DMS153 (cell line): ENCODE results near the gene PPM1H.
A peak's percentile ranks its signal among the peaks of the same experiment; 100 is the strongest.
"Not testable (repeated sequence)": the region's sequence is repeated elsewhere in the genome, so short reads cannot be mapped to it uniquely, and the experiment has no call there.

Experiments
- DNase-seq: peaks from one replicate; lab custom pipeline; 2025; lab: John Stamatoyannopoulos, UW

The PPM1H gene

DNA sequence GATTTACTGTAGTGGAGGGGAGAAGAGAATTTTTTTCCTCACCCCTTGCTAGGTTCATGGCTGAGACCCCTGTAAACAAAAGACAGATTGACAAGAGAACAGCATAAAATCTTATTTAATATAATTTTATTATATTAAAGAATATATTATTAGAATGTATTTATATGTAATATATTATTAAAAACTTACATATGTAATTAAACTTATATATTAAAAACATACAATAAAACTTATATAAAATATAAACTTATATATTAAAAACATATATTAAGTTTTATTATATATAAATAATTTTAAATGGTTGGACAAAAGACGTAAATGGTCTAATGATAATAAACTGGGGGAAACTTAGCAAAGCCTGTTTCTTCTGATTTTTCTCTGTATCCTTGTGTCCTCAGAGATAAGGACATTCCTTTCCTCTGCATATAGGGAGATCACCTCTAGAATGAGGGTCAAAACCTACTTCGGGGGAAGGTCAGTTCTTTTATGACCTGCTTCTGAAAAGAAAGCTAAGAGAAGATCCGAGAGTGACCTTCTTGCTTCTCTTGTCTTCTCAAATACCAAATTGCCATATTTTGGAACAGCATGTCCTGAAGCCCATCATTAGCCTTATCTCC is 8.9 kb upstream of the PPM1H start:
- no peak for DNase-seq

- not testable (repeated sequence) for DNase-seq
These were observed 7.4 kb upstream of the PPM1H start for GRCh38 chr12:62942316-62942715.

- DNase-seq = no peak
These were observed 631 bp downstream of the PPM1H start for GRCh38 chr12:62934239-62934798.

DNA sequence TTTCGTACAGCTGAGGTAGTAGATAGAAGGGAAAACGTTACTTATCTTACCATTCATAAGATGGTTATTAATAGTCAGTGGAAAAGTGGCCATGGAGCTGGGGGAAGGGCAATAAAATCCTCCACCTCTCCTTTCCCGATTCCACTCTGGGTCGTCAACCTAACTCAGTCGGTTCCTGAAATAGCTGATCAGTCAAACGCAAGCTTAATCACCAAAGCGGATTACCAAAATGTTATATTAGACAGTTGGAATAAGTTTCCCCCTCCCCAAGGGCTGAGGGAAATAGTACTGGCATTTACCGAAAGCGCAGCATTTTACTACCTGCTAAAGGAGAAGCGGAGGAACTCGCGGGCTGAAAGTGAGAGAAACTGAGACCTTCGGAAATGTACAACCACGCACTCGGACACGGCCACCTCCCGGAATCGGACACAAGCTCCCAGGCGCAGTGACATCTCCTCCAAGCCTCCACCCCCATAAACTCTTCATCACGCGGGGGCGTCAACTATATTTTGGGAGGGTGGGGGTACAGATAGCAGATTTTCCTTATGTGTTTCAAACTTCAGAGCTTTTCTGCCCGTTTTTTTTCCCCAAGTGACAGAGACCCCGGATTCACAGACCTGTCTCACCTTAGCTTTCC is 1.2 kb downstream of the PPM1H start:
- no peak for DNase-seq

DNA sequence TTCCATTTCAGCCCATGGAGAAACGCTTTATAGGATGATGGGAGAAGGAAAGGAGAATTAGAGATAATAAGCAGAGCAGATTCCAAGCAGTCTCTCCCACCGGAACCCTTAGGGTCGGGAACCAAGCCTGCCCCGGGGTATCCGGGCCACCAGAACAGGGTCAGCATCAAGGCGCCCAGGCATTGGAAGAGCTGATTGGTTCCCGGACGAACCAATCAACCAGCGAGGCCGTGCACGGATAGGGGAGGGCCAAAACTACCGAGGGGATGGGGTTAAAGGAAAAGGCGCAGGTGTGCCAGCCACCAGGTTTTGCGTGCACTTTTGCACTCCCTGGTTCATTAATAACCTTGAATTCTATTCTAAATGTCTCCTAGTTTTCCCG is 1.7 kb downstream of the PPM1H start:
- peak; percentile 42 for DNase-seq

DNA sequence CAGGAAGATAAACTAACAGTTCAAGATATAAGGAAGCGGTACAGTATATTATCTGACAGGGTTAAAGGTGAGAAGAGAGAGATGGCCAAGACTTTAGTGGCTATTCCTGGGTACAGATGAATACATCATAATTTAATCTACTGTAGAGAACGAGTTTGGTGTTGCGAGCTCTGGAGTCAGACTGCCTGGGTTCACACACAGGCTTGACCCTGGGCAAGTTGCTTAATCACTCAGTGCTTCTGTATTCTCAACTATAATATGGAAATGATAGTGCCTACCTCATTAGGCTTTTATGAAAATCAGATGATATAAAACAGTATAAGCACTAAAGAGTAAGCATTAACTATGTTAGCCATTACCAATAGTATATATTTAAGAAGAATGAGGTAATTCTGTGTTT is 3.5 kb downstream of the PPM1H start:
- no peak for DNase-seq

DNA sequence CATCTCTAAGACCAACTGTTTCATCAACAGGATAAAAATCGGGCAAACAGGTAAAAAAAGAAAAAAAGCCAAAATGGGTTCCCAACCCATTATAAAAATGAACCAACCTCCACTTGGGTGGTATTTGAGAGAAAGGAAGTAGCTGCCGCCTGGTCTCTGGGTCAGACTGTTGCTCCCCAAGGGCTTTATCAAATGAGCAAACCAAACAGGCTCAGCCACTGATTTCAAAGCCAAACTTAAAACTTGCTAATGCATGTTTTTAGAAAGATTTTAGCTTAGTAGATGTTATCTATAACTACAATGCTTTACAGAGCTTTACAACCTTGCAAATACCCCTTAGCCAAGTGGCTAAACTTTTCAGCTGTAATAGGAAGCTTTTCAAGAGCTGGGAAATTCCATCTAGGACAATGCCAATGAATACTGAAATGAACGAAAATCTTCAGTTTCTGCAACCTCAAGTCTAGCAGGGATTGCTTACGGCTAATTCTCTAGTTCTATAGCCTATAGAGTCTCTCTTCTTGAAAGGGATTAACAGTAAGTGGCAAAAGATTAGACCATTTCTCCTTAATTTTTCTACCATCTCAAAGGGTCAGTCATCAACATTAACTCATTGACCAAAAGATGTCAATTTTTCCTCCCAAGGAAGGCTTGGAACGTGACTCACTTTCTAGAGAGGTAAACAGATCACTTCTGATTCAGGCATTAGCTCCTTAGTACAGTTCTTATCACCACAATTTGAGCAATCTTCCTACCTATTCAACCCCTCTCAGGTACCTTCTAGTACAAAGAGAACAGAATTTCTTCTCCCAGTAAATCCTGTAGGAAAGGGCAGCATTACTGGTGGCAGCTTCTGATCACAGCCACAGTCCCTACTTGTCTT is 4.2 kb downstream of the PPM1H start:
- DNase-seq = no peak

DNA sequence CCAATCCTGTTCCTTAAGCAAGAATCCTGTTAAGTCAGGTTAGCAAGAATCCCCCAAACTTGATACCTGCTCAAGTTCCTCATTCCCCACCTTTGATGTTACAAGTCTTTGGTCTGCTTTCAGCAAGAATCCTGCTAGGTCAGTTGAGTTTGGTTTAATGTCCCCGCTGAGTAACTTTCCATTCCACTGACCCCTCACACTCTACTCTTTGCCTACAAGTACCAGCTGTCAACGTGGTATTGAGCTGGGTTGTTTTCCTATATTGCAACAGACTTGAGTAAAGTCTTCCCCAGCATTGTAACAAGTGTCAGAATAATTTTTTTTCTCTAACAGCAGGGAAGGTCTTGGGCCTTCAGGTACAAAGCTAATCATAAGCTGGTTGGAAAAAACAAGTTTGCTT is 6.3 kb downstream of the PPM1H start:
- no peak for DNase-seq

- DNase-seq = no peak
These were observed 9.3 kb downstream of the PPM1H start for GRCh38 chr12:62925680-62926079.

DNA sequence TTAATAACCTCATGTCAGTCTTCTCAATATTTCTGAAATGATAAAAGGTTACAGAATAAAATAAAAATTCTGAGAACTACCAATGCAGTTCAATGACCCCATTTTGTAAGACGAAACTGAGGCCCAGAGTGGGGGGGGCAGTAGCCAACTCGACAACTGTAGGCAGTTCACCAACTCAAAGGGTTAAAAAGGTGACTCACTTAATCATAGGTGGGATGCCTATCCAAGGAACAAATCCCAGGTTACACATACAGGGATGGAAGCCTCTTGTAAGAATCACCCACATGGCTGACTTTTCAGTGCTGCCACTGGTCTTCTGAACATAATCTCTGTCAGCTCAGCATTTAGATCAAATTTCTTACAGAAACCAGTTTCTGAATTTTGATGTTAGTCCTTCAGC is 10.9 kb downstream of the PPM1H start:
- DNase-seq = no peak

DNA sequence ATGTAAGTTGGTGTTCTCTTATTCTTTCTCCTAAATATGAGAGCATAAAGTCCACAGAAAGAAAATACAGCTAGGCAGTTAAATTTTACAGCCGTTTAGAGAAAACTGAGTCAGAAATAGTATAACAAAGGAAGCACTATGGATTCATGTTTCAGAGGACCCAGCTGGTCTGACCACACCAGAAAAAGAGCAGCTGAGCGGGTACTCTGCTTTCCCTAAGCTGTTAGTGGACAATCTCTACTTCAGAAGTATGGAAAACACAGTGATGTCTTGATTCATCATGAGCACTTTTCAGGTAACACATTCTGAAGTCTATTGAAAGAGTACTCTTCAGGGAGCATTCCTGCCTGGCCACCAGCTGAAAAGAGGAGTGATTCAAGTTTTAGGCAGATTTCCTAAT is 12.4 kb downstream of the PPM1H start:
- DNase-seq = no peak

- DNase-seq = peak; percentile 95
These were observed 15.1 kb downstream of the PPM1H start for GRCh38 chr12:62919838-62920237.

DNA sequence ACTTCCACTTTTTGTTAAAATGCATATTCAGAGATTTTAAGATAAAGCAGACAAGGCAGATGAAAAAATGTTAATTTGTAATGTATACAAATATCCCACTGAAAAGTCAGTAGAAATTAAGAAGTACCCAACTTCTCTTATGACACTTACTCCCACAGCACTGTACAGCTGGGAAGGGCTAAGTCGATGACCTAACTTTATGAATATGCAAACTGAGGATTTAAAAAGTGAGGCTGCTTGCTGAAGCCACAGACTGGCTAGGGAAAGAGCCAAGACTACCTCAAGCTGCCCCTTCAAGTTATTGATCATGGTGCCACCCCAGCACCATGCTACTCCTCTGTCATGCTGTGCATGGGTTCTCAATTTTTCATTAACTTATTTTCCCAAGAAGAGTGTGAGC is 17.0 kb downstream of the PPM1H start:
- DNase-seq = no peak

- DNase-seq = peak; percentile 49
These were observed 18.1 kb downstream of the PPM1H start for GRCh38 chr12:62916632-62917425.

DNA sequence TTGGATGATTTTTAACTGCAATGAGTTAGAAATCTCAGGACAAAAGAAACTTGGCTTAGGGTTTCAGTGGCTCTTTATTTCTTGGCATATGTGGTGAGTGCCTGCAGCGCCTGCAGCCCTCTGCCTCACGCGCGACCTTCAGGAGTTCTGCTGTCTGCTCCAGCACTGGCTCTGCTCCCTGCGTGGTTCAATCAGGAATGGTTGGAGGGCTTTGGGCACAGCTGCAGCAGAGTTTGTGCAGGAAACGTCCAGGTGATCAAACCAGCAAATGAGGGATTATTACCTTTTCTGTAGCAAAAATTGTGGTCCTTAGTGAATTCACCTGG is 19.8 kb downstream of the PPM1H start:
- no peak for DNase-seq

DNA sequence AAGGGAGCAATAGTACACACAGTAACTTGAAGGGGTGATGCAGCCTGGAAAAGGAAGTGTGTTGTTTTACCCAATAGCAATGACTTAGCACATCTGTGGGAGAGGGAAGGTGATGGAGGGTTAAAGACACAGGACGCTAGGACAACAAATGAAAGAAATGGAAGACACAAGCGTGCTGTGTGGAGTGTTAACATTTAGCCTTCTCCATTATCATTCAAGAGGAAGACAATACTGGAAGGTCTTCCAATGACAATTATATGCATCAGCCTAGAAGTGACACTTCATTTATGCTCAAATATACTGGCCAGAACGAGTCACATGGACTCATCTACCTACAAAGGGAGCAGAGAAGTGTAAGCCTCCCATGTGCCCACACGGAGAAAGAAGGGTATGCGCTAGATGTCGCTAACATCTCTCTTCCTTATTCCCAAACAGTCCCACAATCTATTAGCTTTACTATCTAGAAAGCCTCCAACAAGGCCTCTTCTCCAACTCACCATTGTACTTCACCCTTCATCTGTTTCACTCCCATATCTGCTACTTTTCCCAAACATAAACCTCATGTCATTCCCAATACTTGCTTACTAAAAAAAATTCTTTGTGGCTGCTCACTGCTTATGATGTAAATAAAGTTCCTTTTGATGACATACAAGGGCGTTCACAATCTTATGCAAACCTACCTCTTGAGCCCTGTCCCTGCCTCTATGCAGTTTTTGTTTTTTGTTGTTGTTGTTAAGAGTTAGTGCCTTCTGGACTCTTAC is 20.3 kb downstream of the PPM1H start:
- no peak for DNase-seq

- no peak for DNase-seq
These were observed 21.6 kb downstream of the PPM1H start for GRCh38 chr12:62913380-62913779.

DNA sequence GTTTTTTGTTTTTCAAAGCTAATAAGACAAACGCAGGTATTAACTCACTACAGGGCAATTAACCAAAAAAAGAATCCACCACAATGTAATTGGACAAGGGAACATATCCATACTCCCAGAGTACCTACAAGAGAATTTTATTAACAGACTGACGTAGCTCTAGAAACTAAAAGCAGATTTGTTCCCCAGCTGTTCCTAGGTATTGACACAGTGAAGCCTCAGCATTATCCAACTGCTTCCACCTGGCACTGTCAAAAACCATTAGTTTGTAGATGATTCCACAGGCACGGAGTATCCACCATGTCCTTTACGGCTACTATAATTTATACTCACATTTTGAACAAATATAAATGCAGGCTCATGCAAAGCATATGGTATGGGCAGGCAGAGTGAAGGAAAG is 22.3 kb downstream of the PPM1H start:
- DNase-seq = no peak

DNA sequence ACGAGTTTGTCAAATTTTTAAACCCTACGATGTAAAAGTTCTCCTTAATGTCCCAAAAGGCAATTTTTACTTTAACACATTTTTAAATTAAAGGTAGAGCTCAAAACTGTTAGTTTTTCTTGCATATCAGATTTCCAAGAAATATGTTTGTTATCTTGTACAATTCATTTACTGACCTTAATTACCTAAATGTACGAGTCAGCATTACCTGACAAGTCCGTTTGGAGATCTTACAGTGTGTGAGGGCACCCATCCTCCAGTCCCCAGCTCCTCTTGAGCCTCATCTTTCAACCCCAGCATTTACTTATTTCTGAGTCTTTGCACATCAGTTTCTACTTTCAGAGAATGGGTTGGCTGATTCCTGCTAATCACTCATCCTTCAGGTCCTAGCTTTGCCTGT is 23.7 kb downstream of the PPM1H start:
- no peak for DNase-seq

DNA sequence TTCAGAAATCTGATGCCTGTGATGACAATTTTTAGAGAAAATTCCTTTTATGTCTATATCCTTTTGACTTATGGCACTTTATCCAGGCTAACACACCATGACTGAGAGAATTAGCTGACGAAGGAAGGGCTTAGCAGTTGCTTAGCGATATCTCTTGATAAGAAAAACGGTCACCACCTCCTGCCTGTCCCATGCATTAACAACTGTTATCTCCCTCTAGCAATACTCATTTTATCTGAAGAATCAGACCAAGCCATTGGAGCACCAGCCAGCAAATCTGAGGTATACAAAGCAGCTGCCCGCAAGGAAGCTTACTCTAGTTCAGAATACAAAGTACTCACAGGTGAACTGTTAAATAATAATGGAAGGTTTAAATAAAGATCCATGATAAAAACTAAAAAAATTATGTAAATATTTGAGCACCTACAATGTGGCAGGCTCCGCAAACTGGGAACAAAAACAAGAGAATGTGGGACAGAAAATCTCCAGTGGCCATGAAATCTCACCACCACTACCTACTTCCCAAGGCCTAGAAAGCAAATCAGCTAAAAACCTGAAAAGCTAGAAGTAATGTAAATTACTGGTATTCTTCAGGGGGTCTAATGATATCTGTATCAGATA is 24.3 kb downstream of the PPM1H start:
- DNase-seq = peak; percentile 22

DNA sequence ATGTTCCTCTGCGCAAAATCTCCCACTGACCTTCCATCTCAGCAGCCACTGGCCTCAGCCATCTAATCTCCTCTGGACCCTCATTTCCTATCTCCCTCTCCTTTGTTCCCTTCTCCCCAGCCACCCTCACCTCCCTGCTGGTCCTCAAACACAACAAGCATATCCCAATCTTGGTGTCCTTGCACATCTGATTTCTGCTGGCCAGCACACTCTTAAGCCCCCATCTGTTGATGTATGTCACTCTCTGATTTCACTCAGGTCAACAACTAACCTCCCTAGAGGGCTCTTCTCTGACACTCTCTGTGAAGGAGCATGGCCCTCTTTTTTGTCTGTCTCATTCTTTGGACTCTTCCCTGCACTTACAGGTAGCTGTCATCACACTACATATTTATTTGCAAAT is 25.6 kb downstream of the PPM1H start:
- no peak for DNase-seq
